GM06990 (cell line): ENCODE measurements around the gene IL22.

Experiments used
- DNase-seq: peaks from one replicate; pipeline ENCODE4 v3.0.0-alpha.2; 2011; ENCODE audit not compliant: insufficient read length; ENCODE audit errors: extremely low read depth
- H3K27me3 ChIP-seq: replicated peaks from 2 replicates; pipeline ENCODE4 v1.6.0; 2011; ENCODE audit warnings: low read length; ENCODE audit not compliant: control insufficient read depth, insufficient read depth
- H3K36me3 ChIP-seq: 2 replicates; pipeline ENCODE4 v1.5.1; 2011; ENCODE audit warnings: low read length; ENCODE audit not compliant: control insufficient read depth, insufficient read depth
- H3K4me3 ChIP-seq: replicated peaks from 2 replicates; pipeline ENCODE4 v1.5.1; 2011; ENCODE audit warnings: low read depth, mild to moderate bottlenecking, control low read depth, low read length
- TF ChIP-seq, protein P1 (sequence below): IDR thresholded peaks from 2 replicates; pipeline ENCODE4 v1.5.1; 2011; ENCODE audit warnings: low read length, control low read depth, mild to moderate bottlenecking, inconsistent platforms; ENCODE audit not compliant: insufficient read depth, poor library complexity, severe bottlenecking

IL22 gene

DNA sequence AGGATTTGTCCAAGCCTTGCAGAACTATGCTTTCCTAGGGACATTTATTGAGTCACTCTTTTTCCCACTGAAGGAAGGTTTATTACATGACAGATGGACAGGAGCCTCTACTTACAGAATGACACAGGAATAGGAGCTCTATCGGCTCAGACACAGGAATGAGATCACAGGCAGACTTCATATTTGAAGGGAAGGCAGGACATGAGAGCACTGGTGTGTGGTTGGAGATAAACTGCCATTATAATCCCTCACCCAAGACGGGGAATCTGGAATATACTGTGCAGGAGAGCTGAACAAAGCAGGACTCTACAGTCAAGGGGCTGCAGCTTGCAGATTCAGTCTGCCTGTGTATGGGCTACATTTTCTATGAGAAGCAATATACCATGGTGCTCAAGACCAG is 26.8 kb upstream of the IL22 start:
- no peaks in the 10 kb centered on the region for H3K27me3 ChIP-seq
- H3K4me3 ChIP-seq = no peak overlapping the region
- TF ChIP-seq, protein P1, sequence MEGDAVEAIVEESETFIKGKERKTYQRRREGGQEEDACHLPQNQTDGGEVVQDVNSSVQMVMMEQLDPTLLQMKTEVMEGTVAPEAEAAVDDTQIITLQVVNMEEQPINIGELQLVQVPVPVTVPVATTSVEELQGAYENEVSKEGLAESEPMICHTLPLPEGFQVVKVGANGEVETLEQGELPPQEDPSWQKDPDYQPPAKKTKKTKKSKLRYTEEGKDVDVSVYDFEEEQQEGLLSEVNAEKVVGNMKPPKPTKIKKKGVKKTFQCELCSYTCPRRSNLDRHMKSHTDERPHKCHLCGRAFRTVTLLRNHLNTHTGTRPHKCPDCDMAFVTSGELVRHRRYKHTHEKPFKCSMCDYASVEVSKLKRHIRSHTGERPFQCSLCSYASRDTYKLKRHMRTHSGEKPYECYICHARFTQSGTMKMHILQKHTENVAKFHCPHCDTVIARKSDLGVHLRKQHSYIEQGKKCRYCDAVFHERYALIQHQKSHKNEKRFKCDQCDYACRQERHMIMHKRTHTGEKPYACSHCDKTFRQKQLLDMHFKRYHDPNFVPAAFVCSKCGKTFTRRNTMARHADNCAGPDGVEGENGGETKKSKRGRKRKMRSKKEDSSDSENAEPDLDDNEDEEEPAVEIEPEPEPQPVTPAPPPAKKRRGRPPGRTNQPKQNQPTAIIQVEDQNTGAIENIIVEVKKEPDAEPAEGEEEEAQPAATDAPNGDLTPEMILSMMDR = no peak
- H3K36me3 ChIP-seq = no peaks in the 10 kb centered on the region
- no peak for DNase-seq

DNA sequence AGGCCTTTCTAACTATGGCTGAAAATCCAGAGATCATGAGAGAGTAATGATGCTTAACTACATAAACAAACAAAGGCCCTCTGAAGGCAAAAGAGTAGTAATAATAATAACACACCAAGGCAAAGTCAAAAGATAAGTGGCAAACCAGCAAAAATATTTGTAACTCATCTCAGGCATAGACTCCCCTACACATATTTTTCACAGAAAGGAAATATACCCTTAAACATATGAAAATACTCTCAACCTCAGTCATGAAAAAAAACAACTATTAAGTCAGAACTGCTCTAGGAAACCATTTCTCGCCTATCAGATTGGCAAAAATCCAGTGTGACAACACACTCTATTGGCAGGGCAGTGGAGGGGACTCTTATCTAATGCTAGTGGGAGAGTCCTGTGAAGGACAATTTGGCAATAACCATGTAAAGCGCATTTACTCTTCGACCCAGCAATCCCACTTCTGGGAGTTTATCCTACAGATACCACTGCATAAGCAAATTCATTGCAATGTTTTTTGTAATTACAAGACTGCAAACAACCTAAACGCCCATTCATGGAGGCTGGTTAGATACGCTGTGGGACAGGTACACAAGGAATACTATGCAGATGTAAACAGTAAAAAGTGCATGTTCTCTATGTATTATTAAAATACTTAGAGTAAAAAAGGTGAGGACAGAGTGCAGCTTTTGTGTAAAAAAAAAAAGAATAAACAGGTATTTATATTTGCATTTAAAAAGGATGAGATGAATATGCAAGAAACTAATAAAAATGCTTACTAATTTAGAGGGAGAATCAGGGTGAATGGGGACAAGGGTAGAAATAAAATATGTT is 26.0 kb upstream of the IL22 start:
- DNase-seq = no peak
- Histone ChIP-seq H3K27me3 (no peaks in the 10 kb centered on the region), H3K36me3 (no peaks in the 10 kb centered on the region), H3K4me3 (no peak overlapping the region)
- TF ChIP-seq, protein P1 = no peak

GRCh38 chr12:68276402-68276930 is 23.1 kb upstream of the IL22 start:
- no peaks in the 10 kb centered on the region for H3K27me3 ChIP-seq
- TF ChIP-seq, protein P1 = no peak
- DNase-seq = no peak

GRCh38 chr12:68272732-68273131 is 19.3 kb upstream of the IL22 start:
- H3K27me3 ChIP-seq = no peaks in the 10 kb centered on the region
- TF ChIP-seq, protein P1 = no peak
- no peak for DNase-seq
- no peaks in the 10 kb centered on the region for H3K36me3 ChIP-seq
- no peak overlapping the region for H3K4me3 ChIP-seq

More at GRCh38 chr12:68276402-68276930, 23.1 kb upstream of the IL22 start:
- H3K36me3 ChIP-seq = no peaks in the 10 kb centered on the region
- H3K4me3 ChIP-seq = no peak overlapping the region

GRCh38 chr12:68271346-68271745 is 17.9 kb upstream of the IL22 start:
- Histone ChIP-seq H3K36me3 (no peaks in the 10 kb centered on the region), H3K27me3 (no peaks in the 10 kb centered on the region), H3K4me3 (no peak overlapping the region)
- TF ChIP-seq, protein P1 = no peak
- DNase-seq = no peak
